ENCODE results near the gene ZNF101. TPM values are rescaled to one million over a fixed set of nuclear protein-coding genes. Genes with fewer than 3 reads are reported as not detected.

The ZNF101 gene
- total RNA-seq, 2 donors from 2014 or later, result 4.9 to 6.4 TPM

DNA sequence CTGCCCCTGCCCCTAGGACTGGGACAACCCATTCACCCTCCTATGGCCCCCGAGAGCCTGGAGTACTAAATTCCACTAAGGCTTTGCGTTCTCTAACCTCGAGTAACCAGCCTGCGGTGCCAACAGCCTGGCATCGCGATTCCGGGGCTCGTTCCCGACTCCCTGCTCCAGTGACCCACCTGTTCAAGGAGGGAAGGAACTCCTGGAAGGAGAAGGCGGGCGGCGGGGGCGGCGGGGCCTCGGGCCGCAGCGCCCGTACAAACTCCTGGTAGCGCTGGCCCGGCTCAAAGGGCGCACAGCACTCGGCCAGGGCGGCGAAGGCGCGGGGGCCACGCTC is 31.5 kb upstream of the ZNF101 start:
- ATAC-seq (no peak), DNase-seq (no peak)
- intact Hi-C loops (cut with DNase I), result no loop called here

- DNase-seq, result no peak
- intact Hi-C loops (cut with DNase I), result no loop called here
- peak in 1 of 2 donors; percentile 19 for ATAC-seq
Observed at GRCh38 chr19:19637523-19638251, 31.0 kb upstream of the ZNF101 start.

DNA sequence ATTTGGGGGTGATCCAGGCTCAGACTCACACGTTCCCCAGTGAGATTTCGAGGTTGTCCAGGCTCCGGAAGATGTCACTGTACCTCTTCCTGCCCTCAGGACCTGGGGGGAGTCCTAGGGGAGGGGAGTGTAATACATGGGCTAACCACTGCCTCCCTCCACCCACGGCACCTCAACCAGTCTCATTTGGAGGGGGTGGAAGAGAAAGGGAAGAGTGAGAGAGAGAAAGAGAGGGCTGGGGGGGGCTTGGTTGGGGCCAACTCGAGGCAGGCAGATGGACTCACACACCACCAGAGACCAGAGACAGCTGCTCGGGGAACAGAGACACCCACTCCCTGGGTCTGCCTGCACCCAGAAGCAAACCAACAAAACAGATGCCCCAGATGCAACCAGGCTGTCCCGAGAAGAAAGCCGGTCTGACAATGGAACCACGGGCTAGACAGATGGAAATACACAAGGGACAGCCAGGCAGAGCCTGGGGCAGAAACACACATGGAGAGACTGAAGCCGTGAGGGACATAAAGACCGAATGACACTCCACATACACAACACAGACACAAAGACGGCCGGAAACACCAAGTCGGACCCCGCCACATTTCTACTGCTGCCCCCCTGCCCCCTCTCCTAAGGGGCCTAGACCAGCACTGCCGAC is 26.0 kb upstream of the ZNF101 start:
- intact Hi-C loops (cut with DNase I), result no loop called here
- DNase-seq (no peak), ATAC-seq (peak; percentile 6)

- intact Hi-C loops (cut with DNase I), result loop anchor here in 1 of 2 donors (1.0 kb wide), 1 partner anchor 110 kb away; no protein-coding TSS in a partner anchor
- peak; percentile 81 for DNase-seq
- ATAC-seq, result peak; percentile 90 to 93
Observed at GRCh38 chr19:19643158-19644053, 25.2 kb upstream of the ZNF101 start, which contains the start of gene GMIP. Gene GMIP (minus strand): TSS chr19:19643657. CDS start chr19:19643529, 128 bp downstream.

DNA sequence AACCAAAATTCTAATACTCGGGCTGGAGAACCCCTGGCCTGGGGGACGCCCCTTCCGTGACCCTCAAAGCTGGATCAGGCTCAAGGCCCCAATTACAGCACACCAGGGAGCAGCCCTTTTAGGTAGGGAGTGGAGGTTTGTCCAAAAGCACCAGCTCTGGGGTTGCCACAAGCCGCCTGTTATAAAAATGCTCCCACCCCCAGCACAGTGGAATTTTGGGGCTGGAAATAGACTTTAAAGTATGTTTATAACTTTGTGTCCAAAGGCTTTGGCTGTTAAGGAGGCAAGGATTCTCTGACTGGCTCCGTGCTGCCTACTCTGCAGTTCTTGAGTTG is 24.6 kb upstream of the ZNF101 start:
- ATAC-seq, result no peak
- DNase-seq, result no peak
- intact Hi-C loops (cut with DNase I), result loop anchor here in 1 of 2 donors (1.0 kb wide), 1 partner anchor 111 kb away; no protein-coding TSS in a partner anchor

DNA sequence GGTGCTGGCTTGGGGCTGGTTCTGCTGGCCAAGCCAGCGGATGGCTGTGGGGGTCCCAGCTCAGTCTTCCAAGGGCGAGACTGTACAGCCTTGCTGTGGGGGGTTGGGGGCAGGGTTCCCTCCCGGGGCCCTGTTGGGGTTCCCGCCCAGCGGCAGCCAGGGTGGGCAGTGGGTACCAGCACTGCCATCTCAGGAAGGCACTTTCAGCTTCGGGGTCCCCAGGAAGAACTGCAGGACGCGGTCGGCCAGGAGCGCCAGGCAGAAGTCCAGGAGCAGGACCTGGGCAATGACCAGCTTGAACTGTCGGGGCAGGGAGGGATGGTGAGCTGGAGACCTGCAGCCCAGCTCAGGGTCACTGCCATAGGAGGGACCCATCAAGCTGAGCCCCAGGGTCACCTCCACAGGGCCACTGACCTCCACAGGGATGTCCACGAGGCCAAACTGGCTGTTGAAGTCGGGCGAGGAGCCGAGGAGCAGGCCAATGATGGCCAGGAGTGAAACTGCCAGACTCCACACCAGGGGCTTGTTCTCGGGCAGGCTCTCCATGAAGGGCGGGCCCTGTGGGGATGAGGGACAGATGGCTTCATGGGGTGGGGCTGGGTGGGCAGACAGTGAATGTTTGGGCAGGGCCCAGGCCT is 23.3 kb upstream of the ZNF101 start:
- ATAC-seq, result no peak
- no peak for DNase-seq
- intact Hi-C loops (cut with DNase I), result loop anchor here in 1 of 2 donors (5.0 kb wide), 1 partner anchor 113 kb away; no protein-coding TSS in a partner anchor

- no peak for ATAC-seq
- intact Hi-C loops (cut with DNase I), result loop anchor here in 1 of 2 donors (5.0 kb wide), 1 partner anchor 115 kb away; no protein-coding TSS in a partner anchor
- DNase-seq, result no peak
Observed at GRCh38 chr19:19647037-19647835, 21.4 kb upstream of the ZNF101 start.

- ATAC-seq (no peak), DNase-seq (no peak)
- intact Hi-C loops (cut with DNase I), result loop anchor here in 1 of 2 donors (5.0 kb wide), 1 partner anchor 117 kb away; no protein-coding TSS in a partner anchor
Observed at GRCh38 chr19:19649155-19649554, 19.5 kb upstream of the ZNF101 start.

- DNase-seq (no peak), ATAC-seq (no peak)
- intact Hi-C loops (cut with DNase I), result loop anchor here in 1 of 2 donors (5.0 kb wide), 1 partner anchor 117 kb away; no protein-coding TSS in a partner anchor
Observed at GRCh38 chr19:19649580-19649995, 19.1 kb upstream of the ZNF101 start.

DNA sequence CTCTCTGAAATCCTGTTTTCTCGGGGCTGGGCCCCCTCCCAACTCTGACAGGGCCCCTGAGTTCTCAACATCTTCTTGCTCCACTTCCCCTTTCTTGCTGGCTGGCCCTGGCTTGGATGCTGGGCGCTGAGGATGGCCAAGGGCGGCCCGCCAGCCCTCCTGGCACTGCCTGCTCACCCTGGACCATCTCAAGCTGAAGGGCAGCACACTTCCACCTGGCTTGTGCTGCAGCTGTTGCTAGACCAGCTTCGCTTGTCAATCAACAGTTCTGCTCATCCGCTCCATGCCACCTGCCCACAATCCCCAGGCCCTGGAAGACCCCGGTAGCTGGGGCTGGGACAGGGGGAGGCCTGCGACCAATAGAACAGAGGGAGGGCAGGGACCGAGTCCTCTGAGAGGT is 18.3 kb upstream of the ZNF101 start:
- no peak for DNase-seq
- ATAC-seq, result no peak
- intact Hi-C loops (cut with DNase I), result no loop called here

- DNase-seq, result peak; percentile 62
- intact Hi-C loops (cut with DNase I), result no loop called here
- peak; percentile 64 to 81 for ATAC-seq
Observed at GRCh38 chr19:19651076-19651475, 17.6 kb upstream of the ZNF101 start.

GRCh38 chr19:19652482-19653295 is 15.9 kb upstream of the ZNF101 start:
- intact Hi-C loops (cut with DNase I), result no loop called here
- DNase-seq (no peak), ATAC-seq (no peak)

GRCh38 chr19:19653597-19654147 is 15.0 kb upstream of the ZNF101 start:
- no peak for ATAC-seq
- no peak for DNase-seq
- intact Hi-C loops (cut with DNase I), result no loop called here

DNA sequence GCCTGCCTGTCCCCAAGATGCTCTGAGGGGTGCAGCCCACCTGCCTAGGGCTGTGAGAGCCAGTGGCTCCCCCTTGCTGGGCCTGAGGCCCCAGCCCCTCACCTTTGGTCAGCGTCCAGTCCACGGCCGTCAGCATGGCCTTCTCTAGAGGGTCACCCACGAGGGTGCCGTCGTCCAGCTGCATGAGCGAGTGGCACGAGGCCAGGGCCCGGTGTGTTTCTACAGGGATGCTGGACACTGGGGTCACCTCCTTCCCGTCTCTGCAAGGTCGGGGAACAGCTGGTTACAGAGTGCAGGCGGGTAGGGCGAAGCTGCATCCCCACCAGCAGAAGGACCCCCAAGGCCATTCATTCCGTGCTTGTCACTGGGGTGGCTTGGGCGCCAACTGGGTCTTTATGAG is 14.2 kb upstream of the ZNF101 start:
- DNase-seq (no peak), ATAC-seq (no peak)
- intact Hi-C loops (cut with DNase I), result no loop called here

GRCh38 chr19:19655051-19655594 is 13.5 kb upstream of the ZNF101 start:
- intact Hi-C loops (cut with DNase I), result no loop called here
- DNase-seq (no peak), ATAC-seq (no peak)

- intact Hi-C loops (cut with DNase I), result no loop called here
- DNase-seq (no peak), ATAC-seq (no peak)
Observed at GRCh38 chr19:19655641-19656343, 12.8 kb upstream of the ZNF101 start.

Data from left cardiac atrium (tissue), 4 donors.